ENCODE measurements around the gene AKAP8.
"Not testable (repeated sequence)": the region's sequence is repeated elsewhere in the genome, so short reads cannot be mapped to it uniquely, and the experiment has no call there.

Gene AKAP8

DNA sequence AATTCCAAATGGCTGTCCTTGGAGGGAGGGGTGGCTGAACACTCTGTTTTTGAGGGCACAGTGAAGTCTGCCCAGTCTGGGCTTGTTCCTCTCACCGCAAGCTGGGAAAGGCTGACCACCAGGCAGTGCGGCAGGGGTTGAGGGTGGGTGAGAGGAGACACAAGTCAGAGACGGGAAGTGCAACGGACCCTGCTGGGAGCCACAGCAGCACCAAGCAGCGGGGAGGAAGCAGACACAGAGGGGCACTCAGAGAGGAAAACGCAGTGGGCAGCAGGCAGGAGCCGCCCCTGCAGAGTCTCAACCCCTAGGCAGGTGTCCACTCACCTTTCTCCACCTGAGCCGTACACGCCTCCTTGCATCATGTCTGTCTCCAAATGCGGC, 23.6 kb upstream of the AKAP8 start:
- no peak for DNase-seq

DNA sequence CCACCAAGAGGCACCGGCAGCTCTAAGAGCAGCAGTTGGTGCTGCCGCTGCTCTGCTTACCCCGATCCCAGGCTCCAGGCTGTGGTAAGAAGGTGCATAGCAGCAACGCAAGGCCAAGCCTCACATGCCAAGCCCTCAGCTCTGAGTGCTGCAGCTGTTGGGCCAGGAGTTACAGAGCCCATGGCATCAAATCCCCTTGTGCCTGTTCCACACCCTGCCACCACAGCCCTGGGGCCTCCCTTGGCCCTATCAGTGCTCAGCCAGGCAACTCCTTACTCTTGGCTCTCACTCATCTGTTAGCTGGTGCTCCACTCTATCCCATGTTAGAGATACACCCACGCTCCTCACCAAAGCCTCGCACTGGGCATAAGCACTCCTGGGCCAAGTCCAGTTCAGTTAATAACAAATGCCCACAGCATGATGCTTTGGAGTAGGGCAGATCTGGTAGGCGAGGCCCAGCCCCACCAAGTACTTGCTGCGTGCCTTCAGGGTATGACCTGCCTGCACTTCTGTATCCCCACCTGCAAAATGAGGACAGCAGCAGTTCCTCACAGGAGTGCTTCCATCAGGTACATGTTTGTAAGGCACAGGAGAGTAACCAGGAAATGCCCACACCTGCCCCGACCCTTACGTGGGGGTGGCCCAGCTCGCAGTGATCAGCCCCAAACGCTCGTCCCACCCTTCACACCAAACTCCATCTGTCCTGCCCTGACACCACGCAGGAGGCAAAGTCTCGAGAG, 23.0 kb upstream of the AKAP8 start:
- no peak for DNase-seq

- DNase-seq = no peak
Measured at GRCh38 chr19:15401397-15401710, 21.8 kb upstream of the AKAP8 start.

GRCh38 chr19:15400521-15401396, 21.2 kb upstream of the AKAP8 start:
- DNase-seq = no peak

DNA sequence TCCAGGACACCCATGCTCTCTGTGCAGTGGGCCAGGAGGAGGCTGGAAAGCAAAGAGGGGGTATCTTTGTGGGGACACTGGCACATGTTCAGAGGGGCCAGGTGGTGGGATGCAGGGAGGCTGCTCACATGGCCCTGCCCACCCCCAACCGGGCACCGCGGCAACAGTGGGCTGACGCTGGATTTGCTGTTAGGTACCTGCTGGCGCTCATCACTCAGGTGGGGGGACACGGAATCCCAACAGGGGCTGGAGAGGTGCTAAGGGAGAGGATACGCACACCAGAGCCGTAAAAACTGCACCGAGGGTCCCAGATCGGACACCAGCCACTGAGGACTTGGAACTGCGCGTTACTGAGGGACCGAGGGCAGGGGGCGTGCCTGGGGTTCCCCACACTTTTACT, 20.0 kb upstream of the AKAP8 start:
- DNase-seq = no peak

- no peak for DNase-seq
Measured at GRCh38 chr19:15399234-15399515, 19.6 kb upstream of the AKAP8 start.

GRCh38 chr19:15398501-15399233, 19.1 kb upstream of the AKAP8 start:
- DNase-seq = no peak

DNA sequence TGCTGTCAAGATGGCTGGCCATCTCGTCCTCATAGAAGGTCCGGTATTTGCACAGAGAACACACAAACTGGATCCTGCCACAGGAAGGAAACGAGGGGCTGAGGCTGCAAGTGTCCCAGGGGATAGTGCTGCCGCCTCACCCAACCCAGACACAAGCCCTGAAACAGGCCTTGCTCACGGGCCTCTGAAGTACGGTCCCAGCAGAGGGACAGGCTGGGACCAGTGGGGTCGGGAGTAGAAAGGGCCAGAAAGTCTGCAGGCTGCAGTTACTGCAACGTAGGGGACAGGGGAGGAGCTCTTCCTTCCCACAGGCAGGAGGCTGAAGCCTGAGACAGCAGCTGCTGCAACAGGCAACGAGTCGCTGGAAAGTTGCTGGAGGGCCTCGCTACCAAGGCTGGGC, 18.2 kb upstream of the AKAP8 start:
- DNase-seq = no peak

GRCh38 chr19:15397236-15397635, 17.6 kb upstream of the AKAP8 start:
- no peak for DNase-seq

GRCh38 chr19:15396436-15396835, 16.8 kb upstream of the AKAP8 start:
- DNase-seq = no peak

DNA sequence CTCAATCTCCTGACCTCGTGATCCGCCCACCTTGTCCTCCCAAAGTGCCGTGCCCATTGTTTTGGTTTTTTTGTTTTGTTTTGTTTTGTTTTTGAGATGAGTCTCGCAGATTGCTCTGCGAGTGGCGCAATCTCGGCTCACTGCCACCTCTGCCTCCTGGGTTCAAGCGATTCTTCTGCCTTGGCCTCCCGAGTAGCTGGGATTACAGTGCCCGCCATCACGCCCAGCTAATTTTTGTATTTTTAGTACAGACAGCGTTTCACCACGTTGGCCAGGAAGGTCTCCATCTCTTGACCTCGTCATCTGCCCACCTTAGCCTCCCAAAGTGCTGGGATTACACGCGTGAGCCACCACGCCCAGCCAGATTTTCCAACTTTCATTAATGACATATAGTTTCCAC, 15.7 kb upstream of the AKAP8 start:
- DNase-seq = not testable (repeated sequence)

DNA sequence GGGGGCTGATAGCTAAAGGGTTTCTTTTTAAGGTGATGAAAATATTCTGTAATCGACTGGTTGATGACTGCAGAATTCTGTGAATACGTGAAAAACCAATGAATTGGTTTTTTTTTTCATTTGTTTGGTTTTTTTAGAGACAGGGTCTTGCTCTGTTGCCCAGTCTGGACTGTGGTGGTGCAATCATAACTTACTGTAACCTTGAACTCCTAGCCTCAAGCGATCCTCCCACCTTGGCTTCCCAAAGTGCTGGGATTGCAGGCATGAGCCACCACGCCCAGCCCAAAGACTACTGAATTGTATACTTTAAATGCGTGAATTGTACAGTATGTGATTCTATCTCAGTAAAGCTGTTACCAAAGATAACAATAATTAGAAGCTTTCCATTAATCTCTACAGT, 14.8 kb upstream of the AKAP8 start:
- DNase-seq = no peak

- no peak for DNase-seq
Measured at GRCh38 chr19:15393963-15394362, 14.4 kb upstream of the AKAP8 start.

GRCh38 chr19:15390814-15391213, 11.2 kb upstream of the AKAP8 start:
- DNase-seq = no peak

DNA sequence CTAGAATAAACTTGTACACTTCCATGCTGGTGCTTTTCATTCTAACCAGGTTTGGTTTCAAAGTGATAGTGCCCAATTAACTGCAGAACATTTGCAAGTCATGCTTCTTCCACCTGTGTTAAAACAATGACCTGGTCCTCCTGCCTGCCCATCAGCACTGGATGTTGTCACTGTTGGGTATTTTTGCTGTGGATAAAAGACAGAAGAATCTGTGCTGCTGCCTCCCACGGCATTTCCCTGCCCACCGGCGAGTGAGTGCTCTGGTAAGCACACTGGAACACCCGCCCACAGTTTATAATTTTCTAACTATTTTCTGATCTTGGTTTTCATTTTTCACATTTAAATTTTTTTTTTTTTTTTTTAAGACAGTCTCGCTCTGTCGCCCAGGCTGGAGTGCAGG, 2.3 kb upstream of the AKAP8 start:
- DNase-seq = no peak

DNA sequence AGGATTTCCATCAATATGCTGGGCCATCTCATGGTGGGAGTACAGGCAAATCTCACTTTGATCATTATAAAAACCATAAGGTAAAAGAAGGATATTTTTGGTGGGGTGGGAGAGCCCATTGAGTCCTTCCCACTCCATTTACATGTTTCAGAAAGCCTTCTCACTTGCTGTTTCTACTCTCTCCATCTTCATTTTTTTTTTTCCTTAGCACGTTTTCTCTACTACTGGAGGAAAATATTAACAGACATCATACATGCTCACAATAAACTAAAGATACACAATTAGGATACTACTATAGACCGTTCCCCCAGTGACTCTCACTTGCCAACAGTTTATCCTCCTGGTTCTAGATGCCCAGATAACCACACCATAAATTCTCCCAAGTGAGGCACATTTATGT, 1.8 kb upstream of the AKAP8 start:
- no peak for DNase-seq

- peak in 1 of 2 donors; percentile 22 for DNase-seq
Measured at GRCh38 chr19:15379999-15380647, 536 bp upstream of the AKAP8 start.

GRCh38 chr19:15378534-15379082, 979 bp downstream of the AKAP8 start:
- DNase-seq = peak; percentile 42 to 63

- no peak for DNase-seq
Measured at GRCh38 chr19:15374796-15375440, 4.7 kb downstream of the AKAP8 start.

GRCh38 chr19:15374105-15374651, 5.4 kb downstream of the AKAP8 start:
- DNase-seq = no peak

DNA sequence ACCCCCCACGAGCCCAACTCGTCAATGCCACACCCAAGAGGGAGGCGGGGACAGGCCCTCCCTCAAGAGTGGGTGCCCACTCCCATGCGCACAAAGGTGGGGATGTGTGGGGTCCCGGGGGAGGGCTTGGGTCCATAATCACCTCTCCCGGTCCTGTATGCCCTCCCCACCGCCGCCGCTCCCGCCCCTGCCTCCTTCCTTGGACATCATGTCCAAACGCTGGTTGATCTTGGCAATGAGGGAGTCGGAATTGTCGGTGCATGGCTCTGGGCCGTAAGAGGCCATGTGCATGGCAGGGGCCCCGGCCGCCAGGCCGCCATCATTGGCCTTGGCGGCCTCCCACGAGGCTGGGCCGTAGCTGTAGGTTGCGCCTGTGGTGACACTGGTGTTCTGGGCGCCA, 5.9 kb downstream of the AKAP8 start:
- DNase-seq = no peak

DNA sequence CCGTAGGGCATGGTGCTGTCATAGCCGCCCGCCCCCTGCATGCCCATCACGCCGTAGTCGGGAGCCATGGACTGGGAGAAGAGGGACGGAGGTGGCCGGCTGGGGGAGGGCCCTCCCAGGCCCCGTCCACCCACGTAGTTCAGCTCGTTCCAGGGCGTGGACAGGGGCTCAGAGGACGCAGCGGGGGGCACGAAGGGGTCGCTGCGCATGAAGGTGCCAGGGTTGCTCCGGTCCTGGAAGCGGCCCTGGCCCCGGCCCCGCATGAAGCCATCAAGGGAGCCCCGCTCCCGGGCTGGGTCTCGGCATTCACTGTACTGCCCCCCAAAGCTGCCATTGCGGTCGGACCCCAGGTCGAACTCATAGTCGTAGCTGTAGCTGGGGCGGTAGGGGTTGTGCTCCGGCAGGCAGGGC, 6.7 kb downstream of the AKAP8 start:
- no peak for DNase-seq
